ENCODE results near the gene ATF7.
"Not testable (repeated sequence)": the region's sequence is repeated elsewhere in the genome, so short reads cannot be mapped to it uniquely, and the experiment has no call there.

ATF7 gene

DNA sequence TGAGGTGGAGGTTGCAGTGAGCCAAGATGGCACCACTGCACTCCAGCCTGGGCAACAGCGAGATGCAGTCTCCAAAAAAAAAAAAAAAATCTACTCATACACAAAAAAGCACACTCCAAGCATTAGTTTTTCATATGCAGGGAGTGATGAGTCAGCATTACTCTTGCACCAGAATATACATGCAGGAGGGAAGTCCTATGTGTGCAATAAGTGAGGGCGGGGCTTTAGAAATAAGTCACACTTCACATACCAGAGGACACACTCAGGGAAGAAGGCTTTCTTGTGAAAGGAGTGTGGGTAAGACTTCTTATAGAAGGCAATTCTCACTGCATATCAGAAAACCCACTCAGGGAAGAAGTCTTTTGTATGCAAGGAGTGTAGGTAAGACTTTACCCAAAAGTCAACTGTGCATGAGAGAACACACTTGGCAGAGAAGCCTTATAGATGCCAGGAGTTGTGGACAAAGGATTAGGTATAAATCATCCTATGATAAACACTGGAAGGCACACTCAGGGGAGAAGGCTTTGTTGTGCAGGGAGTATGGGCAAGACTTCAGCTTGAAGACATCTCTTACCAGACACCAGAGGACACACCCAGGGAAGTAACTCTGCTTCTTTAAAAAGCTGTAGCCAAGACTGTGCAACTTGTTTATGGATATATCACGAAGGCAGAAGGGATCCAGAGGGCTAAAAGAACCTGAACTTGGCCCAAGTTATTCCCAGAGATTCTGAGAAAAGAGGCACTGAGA, 50.5 kb downstream of the ATF7 start:
- no peak for DNase-seq (ENCODE audit: low spot score)
- TF ChIP-seq, protein P1, sequence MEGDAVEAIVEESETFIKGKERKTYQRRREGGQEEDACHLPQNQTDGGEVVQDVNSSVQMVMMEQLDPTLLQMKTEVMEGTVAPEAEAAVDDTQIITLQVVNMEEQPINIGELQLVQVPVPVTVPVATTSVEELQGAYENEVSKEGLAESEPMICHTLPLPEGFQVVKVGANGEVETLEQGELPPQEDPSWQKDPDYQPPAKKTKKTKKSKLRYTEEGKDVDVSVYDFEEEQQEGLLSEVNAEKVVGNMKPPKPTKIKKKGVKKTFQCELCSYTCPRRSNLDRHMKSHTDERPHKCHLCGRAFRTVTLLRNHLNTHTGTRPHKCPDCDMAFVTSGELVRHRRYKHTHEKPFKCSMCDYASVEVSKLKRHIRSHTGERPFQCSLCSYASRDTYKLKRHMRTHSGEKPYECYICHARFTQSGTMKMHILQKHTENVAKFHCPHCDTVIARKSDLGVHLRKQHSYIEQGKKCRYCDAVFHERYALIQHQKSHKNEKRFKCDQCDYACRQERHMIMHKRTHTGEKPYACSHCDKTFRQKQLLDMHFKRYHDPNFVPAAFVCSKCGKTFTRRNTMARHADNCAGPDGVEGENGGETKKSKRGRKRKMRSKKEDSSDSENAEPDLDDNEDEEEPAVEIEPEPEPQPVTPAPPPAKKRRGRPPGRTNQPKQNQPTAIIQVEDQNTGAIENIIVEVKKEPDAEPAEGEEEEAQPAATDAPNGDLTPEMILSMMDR (IDR thresholded peaks at IDR 0.05; ENCODE audit: extremely low read depth, missing control alignments): no peak

DNA sequence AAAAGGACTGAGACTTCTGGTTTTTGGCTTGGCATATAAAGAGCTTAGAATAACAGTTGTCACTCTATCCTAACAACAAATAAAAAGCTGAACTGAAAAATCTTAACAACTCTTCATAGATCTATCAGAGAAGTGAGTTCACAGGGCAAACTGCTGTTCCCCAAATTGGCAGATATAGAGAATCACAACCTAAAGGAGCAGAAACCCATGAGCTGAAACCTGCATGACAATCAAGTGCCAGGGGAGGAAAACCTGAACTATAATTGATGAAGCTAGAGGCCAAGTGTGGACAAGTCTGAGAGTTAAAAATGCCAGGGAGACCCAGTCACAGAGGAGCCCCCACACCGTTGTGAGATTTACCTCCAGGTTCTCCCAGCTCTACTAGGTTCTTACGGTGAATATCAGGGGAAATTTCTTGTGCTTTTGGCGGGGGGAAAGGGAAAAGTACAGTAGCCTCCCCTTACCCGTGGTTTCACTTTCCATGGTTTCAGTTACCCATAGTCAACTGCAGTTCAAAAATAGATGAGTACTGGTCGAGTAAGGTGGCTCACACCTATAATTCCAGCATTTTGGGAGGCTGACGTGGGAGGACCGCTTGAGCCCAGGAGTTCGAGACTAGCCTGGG, 53.9 kb downstream of the ATF7 start:
- DNase-seq (ENCODE audit: low spot score): no peak
- TF ChIP-seq, protein P1 (IDR thresholded peaks at IDR 0.05; ENCODE audit: extremely low read depth, missing control alignments): no peak

DNA sequence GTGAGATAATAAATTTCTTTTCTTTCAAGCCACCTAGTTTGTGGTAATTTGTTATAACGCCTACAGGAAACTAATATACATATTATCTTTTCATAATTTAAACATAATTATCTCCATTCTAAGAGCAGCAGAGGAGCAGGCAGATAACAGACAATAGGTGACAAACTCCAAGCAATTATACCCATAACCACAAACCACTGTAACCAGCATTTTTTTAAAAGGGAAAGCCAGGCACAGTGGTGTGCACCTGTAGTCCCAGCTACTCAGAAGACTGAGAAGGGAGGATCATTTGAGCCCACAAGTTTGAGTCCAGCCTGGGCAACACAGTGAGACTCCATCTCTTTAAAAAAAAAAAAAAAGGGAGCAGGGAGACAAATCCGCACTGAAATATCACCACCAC, 54.9 kb downstream of the ATF7 start:
- DNase-seq (ENCODE audit: low spot score): no peak
- TF ChIP-seq, protein P1 (IDR thresholded peaks at IDR 0.05; ENCODE audit: extremely low read depth, missing control alignments): no peak

DNA sequence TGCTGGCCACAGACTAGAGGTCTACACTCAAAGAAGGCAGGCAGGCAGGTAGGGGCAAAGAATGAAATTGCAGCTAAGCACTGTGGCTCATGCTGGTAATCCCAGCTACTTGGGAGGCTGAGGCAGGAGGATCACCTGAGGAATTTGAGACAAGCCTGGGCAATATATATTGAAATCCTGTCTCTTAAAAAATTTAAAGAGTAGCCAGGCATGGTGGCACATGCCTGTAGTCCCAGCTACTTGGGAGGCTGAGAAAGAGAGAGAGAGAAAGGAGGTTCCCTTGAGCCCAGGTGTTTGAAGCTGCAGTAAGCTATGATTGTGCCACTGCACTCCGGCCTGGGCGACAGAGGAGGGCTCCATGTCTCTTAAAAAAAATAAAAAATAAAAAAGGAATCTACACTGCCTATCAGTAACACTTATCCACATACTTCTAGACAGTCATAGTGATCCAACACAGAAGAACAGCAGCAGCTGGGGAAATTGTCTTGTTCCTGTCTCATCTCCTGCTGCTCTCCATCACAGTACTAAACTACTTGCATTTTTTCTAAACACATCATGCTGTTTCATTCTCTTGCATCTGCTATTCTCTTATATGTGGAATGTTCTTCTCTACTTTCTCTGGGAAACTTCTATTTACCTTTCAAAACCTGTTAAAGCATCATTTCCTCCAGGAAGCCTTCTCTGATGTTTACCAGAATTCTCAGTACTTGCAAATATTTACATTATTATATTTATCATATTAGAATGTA, 57.2 kb downstream of the ATF7 start:
- no peak for DNase-seq (ENCODE audit: low spot score)
- TF ChIP-seq, protein P1 (IDR thresholded peaks at IDR 0.05; ENCODE audit: extremely low read depth, missing control alignments): no peak

DNA sequence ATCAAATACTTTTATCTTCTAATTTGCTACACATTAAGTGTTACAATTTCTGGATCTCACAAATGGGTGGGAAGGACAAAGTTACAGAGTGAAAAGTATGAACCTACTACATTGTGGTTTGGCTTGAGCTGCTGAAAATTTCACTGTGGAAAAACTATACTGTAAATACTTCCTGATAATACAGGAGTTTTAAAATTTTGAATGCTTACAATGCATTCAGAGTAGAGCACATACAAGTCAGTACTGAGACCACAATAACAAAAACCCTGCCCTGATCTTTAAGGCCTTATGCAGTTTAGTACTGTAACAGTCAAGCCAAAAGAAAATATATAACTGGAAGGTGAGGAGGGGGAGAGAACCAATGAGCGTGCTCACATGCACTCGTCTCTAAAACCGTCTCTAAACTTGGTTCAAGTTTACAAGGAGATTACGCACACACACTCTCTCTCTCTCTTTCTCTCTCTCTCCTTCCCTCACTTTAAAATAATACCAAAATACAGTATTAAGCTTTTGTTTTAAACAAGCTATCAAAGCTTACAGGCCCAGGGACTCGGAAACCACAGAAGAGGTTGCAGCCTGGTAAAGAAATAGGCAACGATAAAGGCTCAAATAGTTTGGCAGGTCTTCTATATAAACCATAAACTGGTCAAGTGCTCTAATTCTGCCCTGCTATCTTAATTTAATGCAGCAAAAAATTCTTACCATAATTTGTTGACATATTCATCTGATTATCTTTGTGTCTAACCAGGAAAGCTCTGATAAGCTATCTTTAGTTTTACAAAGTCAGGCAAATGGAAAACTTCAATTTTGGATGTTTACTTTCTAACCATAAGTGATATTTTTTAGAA, 58.0 kb downstream of the ATF7 start:
- TF ChIP-seq, protein P1 (IDR thresholded peaks at IDR 0.05; ENCODE audit: extremely low read depth, missing control alignments): no peak
- DNase-seq (ENCODE audit: low spot score): no peak

DNA sequence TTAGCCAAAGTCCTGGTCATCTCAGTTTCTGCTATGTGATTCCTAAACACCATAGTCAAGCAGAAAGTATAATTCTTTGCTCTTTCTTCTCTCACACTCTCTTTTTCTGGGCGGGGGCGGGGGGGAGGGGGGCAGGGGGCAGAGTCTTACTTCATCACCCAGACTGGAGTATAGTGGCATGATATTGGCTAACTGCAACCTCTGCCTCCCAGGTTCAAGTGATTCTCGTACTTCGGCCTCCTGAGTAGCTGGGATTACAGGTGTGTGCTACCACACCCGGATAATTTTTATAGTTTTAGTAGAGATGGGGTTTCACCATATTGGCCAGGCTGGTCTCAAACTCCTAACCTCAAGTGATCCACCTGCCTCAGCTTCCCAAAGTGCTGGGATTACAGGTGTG, 60.8 kb downstream of the ATF7 start:
- DNase-seq (ENCODE audit: low spot score): not testable (repeated sequence)

DNA sequence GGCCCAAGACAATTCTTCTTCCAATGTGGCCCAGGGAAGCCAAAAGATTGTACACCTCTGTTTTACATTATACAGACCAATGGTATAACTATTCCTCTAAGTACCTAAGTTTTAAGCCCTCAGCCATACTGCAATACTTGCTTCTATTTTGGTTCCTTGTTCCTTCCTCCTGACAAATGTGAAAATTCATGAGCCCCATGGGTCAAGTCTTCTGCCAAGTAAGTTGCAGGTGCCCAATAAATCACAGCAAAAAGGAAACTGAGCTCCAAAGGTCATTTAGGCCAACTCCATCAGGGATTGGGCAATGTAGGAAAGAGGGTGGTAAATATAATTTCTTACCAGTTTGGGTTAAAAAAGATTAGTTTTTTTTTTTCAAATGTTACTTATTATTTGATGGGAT, 61.2 kb downstream of the ATF7 start:
- no peak for DNase-seq (ENCODE audit: low spot score)
- TF ChIP-seq, protein P1 (IDR thresholded peaks at IDR 0.05; ENCODE audit: extremely low read depth, missing control alignments): no peak

All from GM20000 (cell line).